Hematopoietic multipotent progenitor cell treated with erythropoietin and hydrocortisone succinate and interleukin-3 and kit ligand, for 4 days (in vitro differentiated cells): ENCODE data around the gene PSMA7.
A peak's percentile ranks its signal among the peaks of the same experiment; 100 is the strongest.

Source experiments
- DNase-seq: peaks from one replicate; pipeline ENCODE4 v3.0.0-alpha.2; 2015

The PSMA7 gene

GRCh38 chr20:62134735-62135231 is 8.4 kb downstream of the PSMA7 start:
- no peak for DNase-seq

GRCh38 chr20:62133864-62134263 is 9.3 kb downstream of the PSMA7 start:
- peak; percentile 68 for DNase-seq

DNA sequence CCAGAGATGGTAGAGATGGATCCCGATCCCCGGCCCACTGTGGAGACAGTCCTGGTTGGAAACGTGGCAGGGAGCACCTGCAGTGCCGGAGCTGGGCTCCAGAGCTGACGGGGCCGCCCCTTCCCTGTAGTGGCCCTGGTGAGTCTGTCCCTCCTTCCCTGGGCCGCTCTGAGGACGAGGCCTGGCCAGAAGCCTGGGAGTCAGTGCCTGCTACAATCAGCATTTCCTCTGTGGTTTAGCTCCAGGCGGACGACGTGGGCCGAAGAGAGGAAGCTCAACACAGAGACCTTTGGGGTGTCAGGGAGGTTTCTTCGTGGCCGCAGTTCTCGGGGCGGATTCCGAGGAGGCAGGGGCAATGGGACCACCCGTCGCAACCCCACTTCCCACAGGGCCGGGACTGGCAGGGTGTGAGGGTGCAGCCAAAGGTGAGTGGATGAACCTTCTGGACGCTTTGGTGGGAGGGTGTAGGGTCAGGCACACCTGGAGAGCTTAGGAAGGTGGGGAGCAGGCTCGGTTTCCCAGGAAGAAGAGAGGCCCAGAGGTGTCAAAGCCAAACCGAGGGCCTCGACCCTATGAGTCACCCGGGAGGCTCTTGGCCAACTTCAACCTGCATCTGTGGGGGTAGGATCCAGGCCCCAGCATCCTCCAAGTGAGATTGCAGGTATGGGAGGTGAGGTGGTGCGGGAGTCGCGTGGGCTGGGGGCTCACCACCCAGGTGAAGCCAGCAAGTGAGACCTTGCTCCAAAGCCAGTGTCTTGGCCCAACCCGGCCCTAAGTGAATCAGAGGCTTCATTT is 9.9 kb downstream of the PSMA7 start:
- peak; percentile 65 for DNase-seq

DNA sequence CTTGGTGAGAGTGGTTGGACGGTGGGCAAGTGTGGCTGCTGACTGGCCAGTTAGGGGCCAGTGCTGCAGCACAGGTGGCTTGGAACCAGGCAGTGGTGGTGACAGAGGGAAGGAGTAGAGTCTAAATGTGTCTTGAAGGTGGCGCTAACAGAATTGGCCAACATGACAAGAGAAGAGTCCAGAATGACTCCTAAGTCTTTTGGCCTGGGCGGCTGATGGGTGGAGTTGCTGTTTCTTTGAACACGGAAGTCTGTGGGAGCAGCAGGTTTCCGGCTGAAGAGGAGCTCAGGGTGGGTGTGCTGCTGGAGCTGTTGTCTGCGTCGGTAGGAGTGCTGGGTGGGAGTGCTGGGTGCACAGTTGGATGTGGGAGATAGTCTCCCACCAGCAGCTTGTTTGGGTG is 10.8 kb downstream of the PSMA7 start:
- peak; percentile 62 for DNase-seq

- no peak for DNase-seq
Measured at GRCh38 chr20:62131560-62132320, 11.5 kb downstream of the PSMA7 start.

- no peak for DNase-seq
Measured at GRCh38 chr20:62129731-62130531, 13.3 kb downstream of the PSMA7 start.

- no peak for DNase-seq
Measured at GRCh38 chr20:62128502-62128901, 14.7 kb downstream of the PSMA7 start.

GRCh38 chr20:62127799-62128198 is 15.4 kb downstream of the PSMA7 start:
- DNase-seq, result no peak

GRCh38 chr20:62126141-62126540 is 17.1 kb downstream of the PSMA7 start:
- no peak for DNase-seq

DNA sequence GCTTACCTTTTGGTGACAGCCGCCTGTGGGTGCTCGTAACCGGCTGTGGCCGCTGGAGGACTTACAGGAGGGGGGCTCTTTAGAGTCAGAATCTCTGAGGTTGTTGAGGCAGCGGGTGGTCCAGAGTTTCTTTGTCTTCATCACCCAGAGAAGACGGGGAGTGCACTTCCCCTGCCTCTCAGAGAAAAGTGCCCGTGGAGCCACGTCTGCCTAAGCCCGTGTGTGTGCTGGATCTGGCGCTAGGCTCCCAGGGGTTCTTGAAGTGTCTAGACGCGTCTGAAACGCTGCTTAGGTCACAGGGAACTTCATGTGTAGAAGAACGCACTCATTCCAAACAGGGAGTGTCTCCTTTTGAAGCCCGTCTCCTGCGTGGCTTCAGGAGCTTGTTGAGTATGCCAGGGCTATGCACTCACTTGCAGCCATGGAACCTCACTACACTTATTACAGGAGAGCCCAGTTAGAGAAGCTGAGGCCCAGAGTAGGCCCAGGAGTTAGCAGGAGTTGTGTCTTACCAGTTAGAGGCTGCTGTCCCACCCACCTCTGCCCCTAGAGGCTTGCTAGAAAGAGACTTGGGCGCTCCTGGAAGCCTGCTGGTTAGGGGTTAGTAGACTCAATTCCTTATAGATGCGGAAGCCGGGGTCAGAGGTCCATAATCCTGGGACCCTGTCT is 19.6 kb downstream of the PSMA7 start:
- peak; percentile 65 for DNase-seq

DNA sequence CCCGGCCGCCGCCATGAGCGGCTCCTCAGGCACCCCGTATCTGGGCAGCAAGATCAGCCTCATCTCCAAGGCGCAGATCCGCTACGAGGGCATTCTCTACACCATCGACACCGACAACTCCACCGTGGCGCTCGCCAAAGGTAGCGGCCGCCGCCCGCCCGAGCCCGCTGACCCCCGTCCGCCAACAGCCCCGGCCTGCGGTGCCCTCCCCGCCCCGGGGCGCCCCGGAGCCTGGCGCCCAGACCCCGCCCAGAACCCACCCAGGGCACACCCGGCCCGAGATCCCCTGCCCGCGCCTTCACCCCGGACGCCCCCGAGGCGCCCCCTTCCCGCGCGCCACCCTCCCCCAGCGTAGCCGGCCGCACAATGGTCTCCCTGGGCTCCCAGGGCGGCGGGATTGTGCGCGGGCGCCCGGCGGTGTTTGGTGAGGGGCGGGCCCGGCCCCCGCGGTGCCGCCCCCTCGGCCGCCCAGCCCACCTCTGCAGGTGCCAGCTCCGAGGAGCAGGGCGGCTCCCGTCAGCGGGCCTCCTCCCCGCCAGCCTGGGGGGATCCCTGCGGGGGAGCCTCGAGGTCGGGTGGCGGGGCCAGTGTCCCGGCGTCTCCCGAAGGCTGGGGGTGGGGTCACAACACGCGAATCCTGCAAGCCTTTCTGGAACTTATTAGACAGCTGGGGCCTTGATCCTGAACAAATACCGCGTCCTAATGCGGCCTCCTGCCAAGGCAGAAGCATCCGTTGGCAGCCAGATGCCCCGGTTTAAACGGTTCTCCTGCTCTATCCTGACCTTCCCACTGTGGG is 20.3 kb downstream of the PSMA7 start:
- DNase-seq, result peak; percentile 48

DNA sequence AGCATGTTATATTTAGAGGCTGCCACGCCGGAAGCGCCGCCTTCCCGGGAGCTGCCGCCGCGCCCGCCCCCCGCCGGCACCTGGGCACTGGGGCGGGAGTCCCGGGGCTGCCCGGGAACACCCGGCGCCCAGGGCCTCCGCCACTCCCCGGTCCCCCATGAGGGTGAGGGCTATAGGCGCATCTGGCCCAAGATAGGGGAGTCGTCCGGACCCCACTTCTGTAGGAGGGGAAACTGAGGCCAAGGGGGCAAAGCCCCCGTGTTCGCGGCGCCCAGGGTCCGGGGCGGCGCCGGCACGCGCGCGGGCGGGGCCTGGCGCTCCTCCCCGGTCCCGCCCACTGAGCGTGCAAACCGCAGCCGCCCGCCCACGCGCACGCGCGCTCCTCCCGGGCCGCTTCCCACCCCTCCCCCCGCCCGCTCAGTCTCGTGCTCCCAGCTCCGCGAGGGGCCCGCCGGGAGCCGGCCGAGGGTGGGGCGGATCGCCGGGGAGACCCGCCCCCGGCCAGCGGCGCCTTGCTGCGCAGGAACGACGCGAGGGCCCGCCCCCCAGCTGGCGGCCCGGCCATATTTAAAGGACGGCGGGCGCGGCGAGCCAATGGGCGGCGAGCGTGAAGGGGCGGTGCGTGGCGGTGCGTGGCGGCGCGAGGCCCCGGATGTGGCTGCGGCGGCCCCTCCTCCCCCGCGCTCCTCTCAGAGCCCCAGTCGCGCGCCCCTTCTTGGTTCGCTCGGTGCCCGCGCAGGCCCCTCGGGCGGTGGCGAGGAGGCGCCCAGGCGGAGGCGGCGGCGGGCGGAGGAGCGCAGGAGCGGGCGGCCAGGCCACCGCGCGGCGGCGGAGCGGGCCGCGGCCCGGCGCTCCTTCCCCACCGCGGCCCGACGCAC is 21.2 kb downstream of the PSMA7 start, which contains the start of gene LSM14B:
LSM14B (plus strand) TSS at position 700 of the 878 bp plus-strand sequence. CDS start 192 bp downstream, outside the sequence.
- DNase-seq, result peak; percentile 99

DNA sequence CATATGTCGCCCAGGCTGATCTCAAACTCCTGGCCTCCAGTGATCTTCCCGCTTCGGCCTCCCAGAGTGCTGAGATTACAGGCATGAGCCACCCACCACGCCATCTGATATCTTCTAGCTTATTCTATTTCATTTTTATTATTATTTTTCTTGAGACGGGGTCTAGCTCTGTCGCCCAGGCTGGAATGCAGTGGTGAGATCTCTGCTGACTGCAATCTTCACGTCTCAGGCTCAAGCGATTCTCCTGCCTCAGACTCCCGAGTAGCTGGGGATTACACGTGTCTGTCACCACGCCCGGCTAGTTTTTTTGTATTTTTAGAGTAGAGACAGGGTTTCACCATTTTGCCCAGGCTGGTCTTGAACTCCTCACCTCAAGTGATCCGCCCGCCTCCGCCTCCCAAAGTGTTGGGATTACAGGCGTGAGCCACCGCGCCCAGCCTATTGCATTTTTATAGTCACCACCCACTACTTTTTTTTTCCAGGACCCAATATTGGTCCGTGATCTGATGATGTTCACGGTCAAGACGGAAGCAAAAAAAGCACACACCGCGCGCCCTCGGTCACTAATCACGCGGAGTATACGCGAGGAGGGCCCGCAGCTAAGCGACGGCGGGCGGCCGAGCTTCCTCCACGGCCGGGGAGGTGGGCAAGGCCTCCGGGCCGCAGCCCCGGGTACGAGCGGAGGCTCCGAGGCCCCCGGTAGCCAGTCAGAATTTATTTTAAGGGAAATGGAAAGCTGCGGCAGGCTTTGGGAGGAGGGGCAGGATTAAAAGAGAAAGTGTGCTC is 22.0 kb downstream of the PSMA7 start:
- no peak for DNase-seq

GRCh38 chr20:62120365-62120762 is 22.8 kb downstream of the PSMA7 start:
- DNase-seq, result no peak

GRCh38 chr20:62119591-62120364 is 23.4 kb downstream of the PSMA7 start:
- no peak for DNase-seq

GRCh38 chr20:62119115-62119514 is 24.1 kb downstream of the PSMA7 start:
- no peak for DNase-seq

GRCh38 chr20:62118113-62119043 is 24.8 kb downstream of the PSMA7 start:
- no peak for DNase-seq

- peak; percentile 42 for DNase-seq
Measured at GRCh38 chr20:62117658-62118057, 25.5 kb downstream of the PSMA7 start.
